GM23338 (cell line): ENCODE measurements around the gene SULF2. TPM values are rescaled to one million over a fixed set of nuclear protein-coding genes. Genes with fewer than 3 reads are reported as not detected.

Experiments used
- ATAC-seq: fragments of 200-7000 bp; cut with Tn5 transposase; 3 replicates; pipeline ENCODE4 v1.9.1; 2020
- DNase-seq: peaks from one replicate; pipeline ENCODE4 v3.0.0-alpha.2; 2015; ENCODE audit warnings: low spot score
- H2AFZ ChIP-seq: fragments of 200-600 bp; sonication (generic); 2 replicates; pipeline ENCODE4 v1.8.0; 2016; ENCODE audit warnings: antibody characterized with exemption, mild to moderate bottlenecking, moderate library complexity
- H3F3A ChIP-seq: fragments of 200-600 bp; sonication (generic); replicated peaks from 2 replicates; pipeline ENCODE4 v1.8.0; 2017; ENCODE audit warnings: antibody characterized with exemption, mixed run types, low read depth
- H3K27ac ChIP-seq: fragments of 200-600 bp; sonication (generic); 2 replicates; pipeline ENCODE4 v1.6.1; 2016; ENCODE audit warnings: low read depth
- H3K27me3 ChIP-seq: fragments of 200-600 bp; sonication (generic); 2 replicates; pipeline ENCODE4 v1.8.0; 2016; ENCODE audit warnings: mild to moderate bottlenecking, mixed run types, moderate library complexity; ENCODE audit not compliant: insufficient read depth
- H3K36me3 ChIP-seq: fragments of 200-600 bp; sonication (generic); 2 replicates; pipeline ENCODE4 v1.8.0; 2016; ENCODE audit warnings: mild to moderate bottlenecking; ENCODE audit not compliant: insufficient read depth
- H3K4me1 ChIP-seq: fragments of 200-600 bp; sonication (generic); 2 replicates; pipeline ENCODE4 v1.8.0; 2016; ENCODE audit warnings: mild to moderate bottlenecking, moderate library complexity; ENCODE audit not compliant: insufficient read depth
- H3K4me2 ChIP-seq: fragments of 200-600 bp; sonication (generic); 2 replicates; pipeline ENCODE4 v1.7.1; 2017; ENCODE audit warnings: mixed run types
- H3K4me3 ChIP-seq: fragments of 200-600 bp; sonication (generic); 2 replicates; pipeline ENCODE4 v1.6.1; 2016; ENCODE audit warnings: mixed run types
- H3K79me2 ChIP-seq: fragments of 200-600 bp; sonication (generic); replicated peaks from 2 replicates; pipeline ENCODE4 v1.8.0; 2017; ENCODE audit warnings: mild to moderate bottlenecking; ENCODE audit not compliant: insufficient read depth
- H3K9me2 ChIP-seq: fragments of 200-600 bp; sonication (generic); 2 replicates; pipeline ENCODE4 v1.8.0; 2017; ENCODE audit not compliant: insufficient read depth
- H4K20me1 ChIP-seq: fragments of 200-600 bp; sonication (generic); replicated peaks from 2 replicates; pipeline ENCODE4 v1.8.0; 2017; ENCODE audit warnings: mild to moderate bottlenecking; ENCODE audit not compliant: insufficient read depth
- H3K27ac Mint-ChIP-seq: 2 replicates; pipeline ENCODE4 v1.8.0; 2020; ENCODE audit warnings: inconsistent platforms, mild to moderate bottlenecking, moderate library complexity, mixed read lengths
- H3K27me3 Mint-ChIP-seq: 3 replicates; pipeline ENCODE4 v1.8.0; 2022; ENCODE audit warnings: low read depth, mild to moderate bottlenecking, moderate library complexity, mixed read lengths, inconsistent platforms; ENCODE audit not compliant: insufficient read depth, poor library complexity
- H3K36me3 Mint-ChIP-seq: 3 replicates; pipeline ENCODE4 v1.8.0; 2021; ENCODE audit warnings: low read depth, mild to moderate bottlenecking, inconsistent platforms, moderate library complexity, mixed read lengths
- H3K4me1 Mint-ChIP-seq: 3 replicates; pipeline ENCODE4 v1.8.0; 2020; ENCODE audit warnings: mild to moderate bottlenecking, inconsistent platforms, mixed read lengths
- H3K4me3 Mint-ChIP-seq: 3 replicates; pipeline ENCODE4 v1.8.0; 2021; ENCODE audit warnings: moderate library complexity, mild to moderate bottlenecking, inconsistent platforms, mixed read lengths
- H3K9me3 Mint-ChIP-seq: 3 replicates; pipeline ENCODE4 v1.8.0; 2020; ENCODE audit warnings: moderate library complexity, mild to moderate bottlenecking, inconsistent platforms, mixed read lengths
- CREB1 ChIP-seq: fragments of 250-450 bp; sonication (Bioruptor Pico); IDR thresholded peaks from 2 replicates; pipeline ENCODE4 v1.5.0; 2020; ENCODE audit warnings: low read depth, mild to moderate bottlenecking, moderate library complexity
- EZH2 ChIP-seq: fragments of 200-600 bp; sonication (generic); IDR thresholded peaks from one replicate; pipeline ENCODE4 v1.8.0; 2017; ENCODE audit warnings: antibody characterized with exemption, mild to moderate bottlenecking, low read depth; ENCODE audit not compliant: unreplicated experiment
- EZH2phosphoT487 ChIP-seq: fragments of 200-600 bp; sonication (generic); IDR thresholded peaks from one replicate; pipeline ENCODE4 v1.8.1; 2018; ENCODE audit warnings: antibody characterized with exemption; ENCODE audit not compliant: unreplicated experiment
- JUNB ChIP-seq: IDR thresholded peaks from one replicate; pipeline ENCODE4 v1.6.1; 2016; ENCODE audit warnings: antibody characterized with exemption; ENCODE audit not compliant: unreplicated experiment
- NANOG ChIP-seq: IDR thresholded peaks from 2 replicates; pipeline ENCODE4 v1.6.1; 2016; ENCODE audit warnings: antibody characterized with exemption, borderline replicate concordance
- POLR2AphosphoS5 ChIP-seq: IDR thresholded peaks from 2 replicates; pipeline ENCODE4 v1.6.1; 2016; ENCODE audit warnings: antibody characterized with exemption, low read depth
- STAT1 ChIP-seq: IDR thresholded peaks from one replicate; pipeline ENCODE4 v1.6.1; 2016; ENCODE audit warnings: antibody characterized with exemption; ENCODE audit not compliant: unreplicated experiment
- ZNF114 ChIP-seq: fragments of 250-450 bp; sonication (Bioruptor Pico); IDR thresholded peaks from 2 replicates; pipeline ENCODE4 v1.5.0; 2020; ENCODE audit warnings: mild to moderate bottlenecking, moderate library complexity
- ZNF331 ChIP-seq: fragments of 250-450 bp; sonication (Bioruptor Pico); IDR thresholded peaks from 2 replicates; pipeline ENCODE4 v1.5.0; 2020; ENCODE audit warnings: low read depth, mild to moderate bottlenecking, moderate library complexity
- polyA plus RNA-seq: library from polyadenylated mRNA; unstranded; fragments of >200 nt; fragmentation: Nextera tagmentation; extraction: Ambion mirVana; gene quantifications from 2 replicates; pipeline ENCODE4 v1.2.1, GENCODE V29; 2016
- total RNA-seq: library from RNA; depleted of rRNA; stranded (reverse); fragments of >200 nt; shearing (Covaris generic); gene quantifications from 2 replicates; pipeline ENCODE4 v1.2.3, GENCODE V29; 2014
- TF ChIP-seq, protein P1 (sequence below): fragments of 250-450 bp; sonication (Bioruptor Pico); IDR thresholded peaks from 2 replicates; pipeline ENCODE4 v1.5.0; 2020; ENCODE audit warnings: mild to moderate bottlenecking, moderate library complexity
- TF ChIP-seq, protein P2 (sequence below): IDR thresholded peaks from one replicate; pipeline ENCODE4 v1.6.1; 2018; ENCODE audit warnings: antibody characterized with exemption; ENCODE audit not compliant: unreplicated experiment
- TF ChIP-seq, protein P3 (sequence below), 2 experiments: fragments of 200-600 bp in 1 of 2; sonication (generic) in 1 of 2; conservative IDR thresholded peaks; 2 replicates each; pipeline versions ENCODE4 v1.5.1 to v1.6.1; 2016 to 2017; ENCODE audit warnings: antibody characterized with exemption in 2 of 2, low read depth in 2 of 2, mild to moderate bottlenecking in 2 of 2, moderate library complexity in 1 of 2
- TF ChIP-seq, protein P4 (sequence below): IDR thresholded peaks from 2 replicates; pipeline ENCODE4 v1.6.1; 2016; ENCODE audit warnings: antibody characterized with exemption

The SULF2 gene
- total and polyA plus RNA-seq, 2 experiments from 2014 or later = 9.5 to 20.7 TPM

DNA sequence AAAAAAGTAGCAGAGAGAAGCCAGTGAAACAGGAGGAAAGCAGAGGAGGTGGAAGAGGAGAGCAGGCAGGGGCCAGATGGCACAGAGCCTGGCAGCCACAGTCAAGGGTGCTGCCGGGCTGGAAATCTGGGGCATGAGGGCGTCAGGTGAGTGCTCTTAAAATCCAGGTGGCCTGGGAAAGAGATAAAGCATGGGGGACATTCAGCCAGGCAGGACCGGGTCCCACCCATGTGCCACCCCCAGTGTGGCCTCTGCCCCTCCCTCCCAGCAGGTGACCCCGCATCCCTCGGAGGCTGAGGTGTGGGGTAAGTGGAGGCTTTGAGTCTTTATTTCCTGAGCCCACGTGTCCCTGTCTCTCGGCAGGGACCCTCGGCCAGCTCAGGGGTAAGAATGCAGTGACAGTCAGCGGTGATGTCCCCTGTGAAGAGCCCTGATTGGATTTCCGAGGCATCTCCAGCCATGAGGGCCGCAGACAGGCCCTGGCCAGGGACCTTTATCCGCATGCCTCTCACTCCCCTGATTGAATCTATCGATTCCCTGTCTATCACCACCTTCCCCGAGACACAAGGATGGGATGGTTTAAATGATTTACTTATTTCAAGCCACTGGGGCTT is 33.8 kb upstream of the SULF2 start:
- H3K27ac Mint-ChIP-seq = no peak overlapping the region
- DNase-seq (peak; percentile 12), ATAC-seq (peak; percentile 69)
- no peaks in the 10 kb centered on the region for H3K27me3 Mint-ChIP-seq
- Histone ChIP-seq H3K4me3 (no peak overlapping the region), H3K9me2 (no peaks in the 10 kb centered on the region), H3K79me2 (no peaks in the 10 kb centered on the region), H3K27ac (no peak overlapping the region), H4K20me1 (no peaks in the 10 kb centered on the region), H3K4me2 (no peak overlapping the region), H2AFZ (no peak overlapping the region), H3K27me3 (no peaks in the 10 kb centered on the region), H3F3A (no peaks in the 10 kb centered on the region), H3K36me3 (no peaks in the 10 kb centered on the region), H3K4me1 (no peaks in the 10 kb centered on the region)
- peaks cover 8% of the 10 kb centered on the region for H3K4me1 Mint-ChIP-seq
- H3K9me3 Mint-ChIP-seq = no peaks in the 10 kb centered on the region; the same call in 2 of the 3 replicates
- no peak overlapping the region for H3K4me3 Mint-ChIP-seq
- TF ChIP-seq CREB1 (no peak), EZH2 (no peak), ZNF114 (no peak), STAT1 (no peak), NANOG (no peak), JUNB (no peak), EZH2phosphoT487 (no peak), POLR2AphosphoS5 (no peak), ZNF331 (CRISPR knock-in tag) (no peak)
- TF ChIP-seq, protein P1, sequence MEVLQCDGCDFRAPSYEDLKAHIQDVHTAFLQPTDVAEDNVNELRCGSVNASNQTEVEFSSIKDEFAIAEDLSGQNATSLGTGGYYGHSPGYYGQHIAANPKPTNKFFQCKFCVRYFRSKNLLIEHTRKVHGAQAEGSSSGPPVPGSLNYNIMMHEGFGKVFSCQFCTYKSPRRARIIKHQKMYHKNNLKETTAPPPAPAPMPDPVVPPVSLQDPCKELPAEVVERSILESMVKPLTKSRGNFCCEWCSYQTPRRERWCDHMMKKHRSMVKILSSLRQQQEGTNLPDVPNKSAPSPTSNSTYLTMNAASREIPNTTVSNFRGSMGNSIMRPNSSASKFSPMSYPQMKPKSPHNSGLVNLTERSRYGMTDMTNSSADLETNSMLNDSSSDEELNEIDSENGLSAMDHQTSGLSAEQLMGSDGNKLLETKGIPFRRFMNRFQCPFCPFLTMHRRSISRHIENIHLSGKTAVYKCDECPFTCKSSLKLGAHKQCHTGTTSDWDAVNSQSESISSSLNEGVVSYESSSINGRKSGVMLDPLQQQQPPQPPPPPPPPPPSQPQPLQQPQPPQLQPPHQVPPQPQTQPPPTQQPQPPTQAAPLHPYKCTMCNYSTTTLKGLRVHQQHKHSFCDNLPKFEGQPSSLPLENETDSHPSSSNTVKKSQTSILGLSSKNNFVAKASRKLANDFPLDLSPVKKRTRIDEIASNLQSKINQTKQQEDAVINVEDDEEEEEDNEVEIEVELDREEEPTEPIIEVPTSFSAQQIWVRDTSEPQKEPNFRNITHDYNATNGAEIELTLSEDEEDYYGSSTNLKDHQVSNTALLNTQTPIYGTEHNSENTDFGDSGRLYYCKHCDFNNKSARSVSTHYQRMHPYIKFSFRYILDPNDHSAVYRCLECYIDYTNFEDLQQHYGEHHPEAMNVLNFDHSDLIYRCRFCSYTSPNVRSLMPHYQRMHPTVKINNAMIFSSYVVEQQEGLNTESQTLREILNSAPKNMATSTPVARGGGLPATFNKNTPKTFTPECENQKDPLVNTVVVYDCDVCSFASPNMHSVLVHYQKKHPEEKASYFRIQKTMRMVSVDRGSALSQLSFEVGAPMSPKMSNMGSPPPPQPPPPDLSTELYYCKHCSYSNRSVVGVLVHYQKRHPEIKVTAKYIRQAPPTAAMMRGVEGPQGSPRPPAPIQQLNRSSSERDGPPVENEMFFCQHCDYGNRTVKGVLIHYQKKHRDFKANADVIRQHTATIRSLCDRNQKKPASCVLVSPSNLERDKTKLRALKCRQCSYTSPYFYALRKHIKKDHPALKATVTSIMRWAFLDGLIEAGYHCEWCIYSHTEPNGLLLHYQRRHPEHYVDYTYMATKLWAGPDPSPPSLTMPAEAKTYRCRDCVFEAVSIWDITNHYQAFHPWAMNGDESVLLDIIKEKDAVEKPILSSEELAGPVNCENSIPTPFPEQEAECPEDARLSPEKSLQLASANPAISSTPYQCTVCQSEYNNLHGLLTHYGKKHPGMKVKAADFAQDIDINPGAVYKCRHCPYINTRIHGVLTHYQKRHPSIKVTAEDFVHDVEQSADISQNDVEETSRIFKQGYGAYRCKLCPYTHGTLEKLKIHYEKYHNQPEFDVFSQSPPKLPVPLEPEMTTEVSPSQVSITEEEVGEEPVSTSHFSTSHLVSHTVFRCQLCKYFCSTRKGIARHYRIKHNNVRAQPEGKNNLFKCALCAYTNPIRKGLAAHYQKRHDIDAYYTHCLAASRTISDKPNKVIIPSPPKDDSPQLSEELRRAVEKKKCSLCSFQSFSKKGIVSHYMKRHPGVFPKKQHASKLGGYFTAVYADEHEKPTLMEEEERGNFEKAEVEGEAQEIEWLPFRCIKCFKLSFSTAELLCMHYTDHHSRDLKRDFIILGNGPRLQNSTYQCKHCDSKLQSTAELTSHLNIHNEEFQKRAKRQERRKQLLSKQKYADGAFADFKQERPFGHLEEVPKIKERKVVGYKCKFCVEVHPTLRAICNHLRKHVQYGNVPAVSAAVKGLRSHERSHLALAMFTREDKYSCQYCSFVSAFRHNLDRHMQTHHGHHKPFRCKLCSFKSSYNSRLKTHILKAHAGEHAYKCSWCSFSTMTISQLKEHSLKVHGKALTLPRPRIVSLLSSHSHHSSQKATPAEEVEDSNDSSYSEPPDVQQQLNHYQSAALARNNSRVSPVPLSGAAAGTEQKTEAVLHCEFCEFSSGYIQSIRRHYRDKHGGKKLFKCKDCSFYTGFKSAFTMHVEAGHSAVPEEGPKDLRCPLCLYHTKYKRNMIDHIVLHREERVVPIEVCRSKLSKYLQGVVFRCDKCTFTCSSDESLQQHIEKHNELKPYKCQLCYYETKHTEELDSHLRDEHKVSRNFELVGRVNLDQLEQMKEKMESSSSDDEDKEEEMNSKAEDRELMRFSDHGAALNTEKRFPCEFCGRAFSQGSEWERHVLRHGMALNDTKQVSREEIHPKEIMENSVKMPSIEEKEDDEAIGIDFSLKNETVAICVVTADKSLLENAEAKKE (CRISPR knock-in tag) = no peak
- TF ChIP-seq, protein P2, sequence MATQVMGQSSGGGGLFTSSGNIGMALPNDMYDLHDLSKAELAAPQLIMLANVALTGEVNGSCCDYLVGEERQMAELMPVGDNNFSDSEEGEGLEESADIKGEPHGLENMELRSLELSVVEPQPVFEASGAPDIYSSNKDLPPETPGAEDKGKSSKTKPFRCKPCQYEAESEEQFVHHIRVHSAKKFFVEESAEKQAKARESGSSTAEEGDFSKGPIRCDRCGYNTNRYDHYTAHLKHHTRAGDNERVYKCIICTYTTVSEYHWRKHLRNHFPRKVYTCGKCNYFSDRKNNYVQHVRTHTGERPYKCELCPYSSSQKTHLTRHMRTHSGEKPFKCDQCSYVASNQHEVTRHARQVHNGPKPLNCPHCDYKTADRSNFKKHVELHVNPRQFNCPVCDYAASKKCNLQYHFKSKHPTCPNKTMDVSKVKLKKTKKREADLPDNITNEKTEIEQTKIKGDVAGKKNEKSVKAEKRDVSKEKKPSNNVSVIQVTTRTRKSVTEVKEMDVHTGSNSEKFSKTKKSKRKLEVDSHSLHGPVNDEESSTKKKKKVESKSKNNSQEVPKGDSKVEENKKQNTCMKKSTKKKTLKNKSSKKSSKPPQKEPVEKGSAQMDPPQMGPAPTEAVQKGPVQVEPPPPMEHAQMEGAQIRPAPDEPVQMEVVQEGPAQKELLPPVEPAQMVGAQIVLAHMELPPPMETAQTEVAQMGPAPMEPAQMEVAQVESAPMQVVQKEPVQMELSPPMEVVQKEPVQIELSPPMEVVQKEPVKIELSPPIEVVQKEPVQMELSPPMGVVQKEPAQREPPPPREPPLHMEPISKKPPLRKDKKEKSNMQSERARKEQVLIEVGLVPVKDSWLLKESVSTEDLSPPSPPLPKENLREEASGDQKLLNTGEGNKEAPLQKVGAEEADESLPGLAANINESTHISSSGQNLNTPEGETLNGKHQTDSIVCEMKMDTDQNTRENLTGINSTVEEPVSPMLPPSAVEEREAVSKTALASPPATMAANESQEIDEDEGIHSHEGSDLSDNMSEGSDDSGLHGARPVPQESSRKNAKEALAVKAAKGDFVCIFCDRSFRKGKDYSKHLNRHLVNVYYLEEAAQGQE = no peak
- TF ChIP-seq, protein P3, sequence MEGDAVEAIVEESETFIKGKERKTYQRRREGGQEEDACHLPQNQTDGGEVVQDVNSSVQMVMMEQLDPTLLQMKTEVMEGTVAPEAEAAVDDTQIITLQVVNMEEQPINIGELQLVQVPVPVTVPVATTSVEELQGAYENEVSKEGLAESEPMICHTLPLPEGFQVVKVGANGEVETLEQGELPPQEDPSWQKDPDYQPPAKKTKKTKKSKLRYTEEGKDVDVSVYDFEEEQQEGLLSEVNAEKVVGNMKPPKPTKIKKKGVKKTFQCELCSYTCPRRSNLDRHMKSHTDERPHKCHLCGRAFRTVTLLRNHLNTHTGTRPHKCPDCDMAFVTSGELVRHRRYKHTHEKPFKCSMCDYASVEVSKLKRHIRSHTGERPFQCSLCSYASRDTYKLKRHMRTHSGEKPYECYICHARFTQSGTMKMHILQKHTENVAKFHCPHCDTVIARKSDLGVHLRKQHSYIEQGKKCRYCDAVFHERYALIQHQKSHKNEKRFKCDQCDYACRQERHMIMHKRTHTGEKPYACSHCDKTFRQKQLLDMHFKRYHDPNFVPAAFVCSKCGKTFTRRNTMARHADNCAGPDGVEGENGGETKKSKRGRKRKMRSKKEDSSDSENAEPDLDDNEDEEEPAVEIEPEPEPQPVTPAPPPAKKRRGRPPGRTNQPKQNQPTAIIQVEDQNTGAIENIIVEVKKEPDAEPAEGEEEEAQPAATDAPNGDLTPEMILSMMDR (conservative IDR thresholded peaks at IDR 0.05; ENCODE audit: low read depth in 2 of 2) = no peak
- TF ChIP-seq, protein P4, sequence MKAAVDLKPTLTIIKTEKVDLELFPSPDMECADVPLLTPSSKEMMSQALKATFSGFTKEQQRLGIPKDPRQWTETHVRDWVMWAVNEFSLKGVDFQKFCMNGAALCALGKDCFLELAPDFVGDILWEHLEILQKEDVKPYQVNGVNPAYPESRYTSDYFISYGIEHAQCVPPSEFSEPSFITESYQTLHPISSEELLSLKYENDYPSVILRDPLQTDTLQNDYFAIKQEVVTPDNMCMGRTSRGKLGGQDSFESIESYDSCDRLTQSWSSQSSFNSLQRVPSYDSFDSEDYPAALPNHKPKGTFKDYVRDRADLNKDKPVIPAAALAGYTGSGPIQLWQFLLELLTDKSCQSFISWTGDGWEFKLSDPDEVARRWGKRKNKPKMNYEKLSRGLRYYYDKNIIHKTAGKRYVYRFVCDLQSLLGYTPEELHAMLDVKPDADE = no peak
- H3K36me3 Mint-ChIP-seq = no peaks in the 10 kb centered on the region; the same call in 2 of the 3 replicates
